Left ventricle myocardium inferior (tissue), 1 donor: ENCODE data around the gene SYT2. TPM values are rescaled to one million over a fixed set of nuclear protein-coding genes. Genes with fewer than 3 reads are reported as not detected.

Experiments used
- DNase-seq: peaks from one replicate; pipeline ENCODE4 v3.0.0-alpha.2; 2020
- H3K27ac ChIP-seq: fragments of 200-600 bp; replicated peaks from 2 replicates; pipeline ENCODE4 v1.8.0; 2021
- H3K27me3 ChIP-seq: fragments of 200-600 bp; 2 replicates; pipeline ENCODE4 v1.8.0; 2021; ENCODE audit warnings: low read depth
- H3K36me3 ChIP-seq: fragments of 200-600 bp; 2 replicates; pipeline ENCODE4 v1.8.0; 2021
- H3K4me1 ChIP-seq: fragments of 200-600 bp; 2 replicates; pipeline ENCODE4 v1.8.0; 2021
- H3K4me3 ChIP-seq: fragments of 200-600 bp; 2 replicates; pipeline ENCODE4 v1.8.0; 2021; ENCODE audit warnings: mild to moderate bottlenecking, moderate library complexity
- H3K9me3 ChIP-seq: fragments of 200-600 bp; replicated peaks from 2 replicates; pipeline ENCODE4 v1.8.0; 2021
- CTCF ChIP-seq: fragments of 200-600 bp; IDR thresholded peaks from 2 replicates; pipeline ENCODE4 v1.8.0; 2021; ENCODE audit warnings: antibody characterized with exemption, mild to moderate bottlenecking, borderline replicate concordance
- intact Hi-C: fragments of 100-400 bp; cut with micrococcal nuclease; formaldehyde crosslinking; loops from one replicate; pipeline ENCODE4 v1.11.0; 2022
- total RNA-seq: library from RNA; stranded (reverse); fragmentation: NEBNext Ultra II Directional; extraction: Animal tissue kit (Norgen Biotek cat#: 25700); gene quantifications from one replicate; pipeline ENCODE4 v1.2.1, GENCODE V29; 2021
- donor health status: DM: no; HTN: yes; CAD: no; lungs with severe emphysema.

The SYT2 gene
- total RNA-seq, 1 donor from 2014 or later: not detected

- TF ChIP-seq CTCF: no peak
- Histone ChIP-seq H3K27me3 (no peaks in the 10 kb centered on the region), H3K36me3 (no peaks in the 10 kb centered on the region), H3K27ac (peak overlapping the region; percentile 90), H3K9me3 (no peaks in the 10 kb centered on the region), H3K4me3 (no peak overlapping the region), H3K4me1 (peaks cover 80% of the 10 kb centered on the region)
- DNase-seq: no peak
- intact Hi-C loops: loop anchor here (10.0 kb wide), 1 partner anchor 87 kb away; no protein-coding TSS in a partner anchor
These were observed 118.7 kb downstream of the SYT2 start for GRCh38 chr1:202591515-202591914.

- peaks cover 85% of the 10 kb centered on the region for H3K4me1 ChIP-seq
- H3K9me3 ChIP-seq: no peaks in the 10 kb centered on the region
- intact Hi-C loops: loop anchor here (10.0 kb wide), 1 partner anchor 86 kb away; no protein-coding TSS in a partner anchor
- H3K27me3 ChIP-seq: no peaks in the 10 kb centered on the region
- H3K4me3 ChIP-seq: no peak overlapping the region
- no peak for TF ChIP-seq CTCF
- H3K36me3 ChIP-seq: no peaks in the 10 kb centered on the region
- H3K27ac ChIP-seq: peak overlapping the region; percentile 90
- no peak for DNase-seq
These were observed 119.3 kb downstream of the SYT2 start for GRCh38 chr1:202590975-202591411.

GRCh38 chr1:202590126-202590525, 120.1 kb downstream of the SYT2 start:
- Histone ChIP-seq H3K4me3 (no peak overlapping the region), H3K36me3 (no peaks in the 10 kb centered on the region), H3K4me1 (peaks cover 94% of the 10 kb centered on the region), H3K9me3 (no peaks in the 10 kb centered on the region), H3K27ac (peak overlapping the region; percentile 90), H3K27me3 (no peaks in the 10 kb centered on the region)
- DNase-seq: no peak
- no peak for TF ChIP-seq CTCF
- intact Hi-C loops: loop anchor here (10.0 kb wide), 1 partner anchor 85 kb away; no protein-coding TSS in a partner anchor

- no peaks in the 10 kb centered on the region for H3K27me3 ChIP-seq
- peak; percentile 1 for TF ChIP-seq CTCF
- no peak overlapping the region for H3K4me3 ChIP-seq
- peak; percentile 87 for DNase-seq
- intact Hi-C loops: no loop called here
- peak overlapping the region; percentile 90 for H3K27ac ChIP-seq
- peaks cover 100% of the 10 kb centered on the region for H3K4me1 ChIP-seq
- H3K9me3 ChIP-seq: no peaks in the 10 kb centered on the region
- H3K36me3 ChIP-seq: no peaks in the 10 kb centered on the region
These were observed 120.9 kb downstream of the SYT2 start for GRCh38 chr1:202589190-202589930.

GRCh38 chr1:202588503-202589189, 121.6 kb downstream of the SYT2 start:
- Histone ChIP-seq H3K27me3 (no peaks in the 10 kb centered on the region), H3K4me3 (no peak overlapping the region), H3K36me3 (peaks cover 3% of the 10 kb centered on the region), H3K4me1 (peaks cover 100% of the 10 kb centered on the region), H3K9me3 (no peaks in the 10 kb centered on the region), H3K27ac (peak overlapping the region; percentile 90)
- intact Hi-C loops: no loop called here
- DNase-seq: no peak
- TF ChIP-seq CTCF: no peak
